GM21447 (cell line): ENCODE measurements around the gene HOXD11.

Experiments used
- ATAC-seq: cut with Tn5 transposase; IDR thresholded peaks from one replicate; pipeline ENCODE4 v1.9.1; 2021; ENCODE audit not compliant: unreplicated experiment

HOXD11 gene

GRCh38 chr2:176106581-176107539 is at the start of gene HOXD11:
Gene HOXD11, plus strand, starts transcription at chr2:176107280. Its CDS starts 76 bp downstream, at chr2:176107356.
- no peak for ATAC-seq

- ATAC-seq, result no peak
Observed at GRCh38 chr2:176063958-176064357, 43.1 kb upstream of the HOXD11 start.

- ATAC-seq, result no peak
Observed at GRCh38 chr2:176066645-176067588, 40.2 kb upstream of the HOXD11 start.

GRCh38 chr2:176067589-176068418 is 39.3 kb upstream of the HOXD11 start:
- no peak for ATAC-seq

GRCh38 chr2:176068419-176068832 is 38.7 kb upstream of the HOXD11 start:
- no peak for ATAC-seq

- ATAC-seq, result no peak
Observed at GRCh38 chr2:176071330-176072291, 35.5 kb upstream of the HOXD11 start.

GRCh38 chr2:176072292-176072669 is 34.8 kb upstream of the HOXD11 start:
- no peak for ATAC-seq

- ATAC-seq, result no peak
Observed at GRCh38 chr2:176072951-176073904, 33.9 kb upstream of the HOXD11 start.

- ATAC-seq, result no peak
Observed at GRCh38 chr2:176074919-176075425, 32.1 kb upstream of the HOXD11 start.

GRCh38 chr2:176075481-176075880 is 31.6 kb upstream of the HOXD11 start:
- ATAC-seq, result no peak

GRCh38 chr2:176076063-176076462 is 31.0 kb upstream of the HOXD11 start:
- ATAC-seq, result no peak

GRCh38 chr2:176076796-176077195 is 30.3 kb upstream of the HOXD11 start:
- no peak for ATAC-seq

GRCh38 chr2:176078541-176079284 is 28.4 kb upstream of the HOXD11 start:
- no peak for ATAC-seq

GRCh38 chr2:176079285-176079830 is 27.7 kb upstream of the HOXD11 start:
- ATAC-seq, result no peak

- ATAC-seq, result no peak
Observed at GRCh38 chr2:176079831-176080539, 27.1 kb upstream of the HOXD11 start.

- no peak for ATAC-seq
Observed at GRCh38 chr2:176080540-176081375, 26.3 kb upstream of the HOXD11 start.
